WTC11 (cell line): ENCODE measurements around the gene RARA. TPM values are rescaled to one million over a fixed set of nuclear protein-coding genes. Genes with fewer than 3 reads are reported as not detected.
A peak's percentile ranks its signal among the peaks of the same experiment; 100 is the strongest.
"Not testable (repeated sequence)": the region's sequence is repeated elsewhere in the genome, so short reads cannot be mapped to it uniquely, and the experiment has no call there.

Experiments
- ATAC-seq: fragments of 200-7000 bp; cut with Tn5 transposase; 2 replicates; pipeline ENCODE4 v1.10.0; 2021; ENCODE audit warnings: mild to moderate bottlenecking, moderate library complexity
- CTCF ChIA-PET: fragments of 300-600 bp; sonication (Branson Sonifier 250); formaldehyde crosslinking; loops from one replicate; lab custom pipeline; 2021; ENCODE audit warnings: antibody characterized with exemption; lab: Charles Lee
- POLR2A ChIA-PET: fragments of 350-600 bp; sonication (Branson Sonifier 250); formaldehyde crosslinking; loops from one replicate; lab custom pipeline; 2021; ENCODE audit warnings: antibody characterized with exemption; lab: Charles Lee
- DNase-seq: peaks from one replicate; pipeline ENCODE4 v3.0.0; 2021; ENCODE audit warnings: low spot score
- H3K27ac Mint-ChIP-seq: 2 replicates; pipeline ENCODE4 v1.8.0; 2021; ENCODE audit warnings: mixed read lengths
- H3K27me3 Mint-ChIP-seq: 2 replicates; pipeline ENCODE4 v1.8.0; 2021; ENCODE audit warnings: low read depth, mild to moderate bottlenecking, moderate library complexity, mixed read lengths
- H3K36me3 Mint-ChIP-seq: 2 replicates; pipeline ENCODE4 v1.8.0; 2021; ENCODE audit warnings: mixed read lengths
- H3K4me1 Mint-ChIP-seq: 2 replicates; pipeline ENCODE4 v1.8.0; 2022; ENCODE audit warnings: mixed read lengths
- H3K4me3 Mint-ChIP-seq: 2 replicates; pipeline ENCODE4 v1.8.0; 2021; ENCODE audit warnings: mild to moderate bottlenecking, moderate library complexity, mixed read lengths
- H3K9me3 Mint-ChIP-seq: 2 replicates; pipeline ENCODE4 v1.8.0; 2021; ENCODE audit warnings: mixed read lengths
- ELF4 ChIP-seq: sonication (generic); formaldehyde crosslinking; IDR thresholded peaks from 2 replicates; pipeline ENCODE4 v1.8.1; 2022; ENCODE audit warnings: low read depth, mild to moderate bottlenecking, moderate library complexity, missing genetic modification reagents
- ESRRA ChIP-seq: sonication (generic); formaldehyde crosslinking; IDR thresholded peaks from 2 replicates; pipeline ENCODE4 v1.8.1; 2022; ENCODE audit warnings: mild to moderate bottlenecking, missing genetic modification reagents, borderline replicate concordance
- FOXK1 ChIP-seq: sonication (generic); formaldehyde crosslinking; IDR thresholded peaks from 2 replicates; pipeline ENCODE4 v1.8.0; 2022; ENCODE audit warnings: mild to moderate bottlenecking, moderate library complexity, missing genetic modification reagents
- FOXP1 ChIP-seq: sonication (generic); formaldehyde crosslinking; IDR thresholded peaks from 2 replicates; pipeline ENCODE4 v1.8.0; 2022; ENCODE audit warnings: missing genetic modification reagents, mild to moderate bottlenecking, moderate library complexity, borderline replicate concordance
- GRHL2 ChIP-seq: fragments of 250-450 bp; sonication (Bioruptor Pico); IDR thresholded peaks from 2 replicates; pipeline ENCODE4 v1.8.0; 2022; ENCODE audit warnings: mild to moderate bottlenecking, moderate library complexity; ENCODE audit not compliant: insufficient replicate concordance, severe bottlenecking
- JAZF1 ChIP-seq: fragments of 250-450 bp; sonication (Bioruptor Pico); IDR thresholded peaks from 2 replicates; pipeline ENCODE4 v1.9.0; 2021; ENCODE audit warnings: moderate library complexity, mild to moderate bottlenecking, inconsistent platforms
- NR2C2 ChIP-seq: sonication (generic); formaldehyde crosslinking; IDR thresholded peaks from 2 replicates; pipeline ENCODE4 v1.8.0; 2022; ENCODE audit warnings: mild to moderate bottlenecking, missing genetic modification reagents
- NR3C1 ChIP-seq: sonication (generic); formaldehyde crosslinking; conservative IDR thresholded peaks from 2 replicates; pipeline ENCODE4 v1.8.1; 2023; ENCODE audit warnings: low read depth, mild to moderate bottlenecking, missing genetic modification reagents
- ZNF423 ChIP-seq: fragments of 250-450 bp; sonication (Bioruptor Pico); IDR thresholded peaks from 2 replicates; pipeline ENCODE4 v2.1.2; 2022; ENCODE audit warnings: mild to moderate bottlenecking, moderate library complexity
- total RNA-seq: library from RNA; stranded (reverse); gene quantifications from 3 replicates; pipeline ENCODE4 v1.2.3, GENCODE V29; 2021
- TF ChIP-seq, protein P1 (sequence below): sonication (generic); formaldehyde crosslinking; IDR thresholded peaks from 2 replicates; pipeline ENCODE4 v1.8.1; 2023; ENCODE audit warnings: mild to moderate bottlenecking, missing genetic modification reagents, moderate library complexity
- TF ChIP-seq, protein P2 (sequence below): fragments of 250-450 bp; sonication (Bioruptor Pico); conservative IDR thresholded peaks from 2 replicates; pipeline ENCODE4 v1.9.0; 2021; ENCODE audit warnings: mild to moderate bottlenecking
- TF ChIP-seq, protein P3 (sequence below): sonication (generic); formaldehyde crosslinking; IDR thresholded peaks from 2 replicates; pipeline ENCODE4 v1.8.0; 2023; ENCODE audit warnings: mild to moderate bottlenecking, missing genetic modification reagents
- TF ChIP-seq, protein P4 (sequence below): fragments of 200-600 bp; IDR thresholded peaks from 2 replicates; pipeline ENCODE4 v1.8.0; 2022; ENCODE audit warnings: antibody characterized with exemption
- TF ChIP-seq, protein P5 (sequence below): sonication (generic); formaldehyde crosslinking; IDR thresholded peaks from 2 replicates; pipeline ENCODE4 v1.8.1; 2023; ENCODE audit warnings: mild to moderate bottlenecking, moderate library complexity, missing genetic modification reagents
- TF ChIP-seq, protein P6 (sequence below): sonication (generic); formaldehyde crosslinking; IDR thresholded peaks from 2 replicates; pipeline ENCODE4 v1.8.1; 2022; ENCODE audit warnings: low read depth, missing genetic modification reagents, borderline replicate concordance
- TF ChIP-seq, protein P7 (sequence below): sonication (generic); formaldehyde crosslinking; IDR thresholded peaks from 2 replicates; pipeline ENCODE4 v1.8.1; 2022; ENCODE audit warnings: mild to moderate bottlenecking, missing genetic modification reagents, moderate library complexity, borderline replicate concordance

Gene RARA
- total RNA-seq, 1 experiment from 2014 or later, result 20.7 TPM

DNA sequence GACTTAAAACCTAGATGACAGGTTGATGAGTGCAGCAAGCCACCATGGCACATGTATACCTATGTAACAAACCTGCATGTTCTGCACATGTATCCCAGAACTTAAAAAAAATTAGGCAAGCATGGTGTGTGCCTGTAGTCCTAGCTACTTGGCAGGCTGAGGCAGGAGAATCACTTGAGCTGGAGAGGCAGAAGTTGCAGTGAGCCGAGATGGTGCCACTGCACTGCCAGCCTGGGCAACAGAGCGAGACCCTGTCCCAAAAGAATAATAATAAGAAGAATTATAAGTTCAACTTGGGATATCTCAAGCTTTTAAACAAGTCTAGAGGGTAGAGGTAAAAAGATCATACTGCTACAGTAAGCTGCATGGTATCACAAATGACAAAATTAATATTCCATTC, 11.5 kb upstream of the RARA start (continued):
- TF ChIP-seq, protein P1, sequence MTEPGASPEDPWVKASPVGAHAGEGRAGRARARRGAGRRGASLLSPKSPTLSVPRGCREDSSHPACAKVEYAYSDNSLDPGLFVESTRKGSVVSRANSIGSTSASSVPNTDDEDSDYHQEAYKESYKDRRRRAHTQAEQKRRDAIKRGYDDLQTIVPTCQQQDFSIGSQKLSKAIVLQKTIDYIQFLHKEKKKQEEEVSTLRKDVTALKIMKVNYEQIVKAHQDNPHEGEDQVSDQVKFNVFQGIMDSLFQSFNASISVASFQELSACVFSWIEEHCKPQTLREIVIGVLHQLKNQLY (CRISPR knock-in tag), result no peak
- TF ChIP-seq GRHL2 (CRISPR knock-in tag) (no peak), ELF4 (no peak)

DNA sequence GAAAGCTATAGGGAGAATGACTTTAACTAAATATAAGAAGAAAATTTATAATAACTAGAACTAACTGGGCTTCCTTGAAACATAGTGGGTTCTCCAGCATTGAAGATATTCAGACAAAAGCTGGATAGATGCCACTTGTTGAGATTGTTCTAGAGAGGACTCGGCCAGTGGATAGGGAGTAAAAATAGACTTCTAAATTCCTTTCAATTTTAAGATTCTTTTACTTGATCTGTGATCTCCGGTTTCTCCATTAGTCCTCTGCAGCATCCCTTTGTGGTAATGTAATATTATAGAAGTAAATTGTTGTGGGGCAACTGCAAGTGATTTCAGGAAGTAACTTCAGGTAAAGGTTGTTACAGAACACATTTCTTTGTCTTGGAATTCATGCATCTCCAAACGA, 10.3 kb upstream of the RARA start:
- Mint-ChIP-seq H3K36me3 (peaks cover 84% of the 10 kb centered on the region), H3K27me3 (no peaks in the 10 kb centered on the region), H3K4me1 (peaks cover 40% of the 10 kb centered on the region), H3K9me3 (no peaks in the 10 kb centered on the region), H3K4me3 (no peak overlapping the region), H3K27ac (no peak overlapping the region)
- ChIA-PET CTCF (interaction anchor here (1.3 to 13.6 kb wide), 3 partner anchors 19 to 80 kb away, joined by 4 to 82 read pairs (median 6); partner anchors contain the start of gene WIPF2), POLR2A (interaction anchor here (0.7 kb wide), 2 partner anchors 9 to 155 kb away, joined by 3 to 4 read pairs; no protein-coding TSS in a partner anchor)
- no peak for ATAC-seq
- TF ChIP-seq JAZF1 (CRISPR knock-in tag), result no peak
- no peak for TF ChIP-seq GRHL2 (CRISPR knock-in tag)
- no peak for TF ChIP-seq NR3C1
- TF ChIP-seq, protein P2, sequence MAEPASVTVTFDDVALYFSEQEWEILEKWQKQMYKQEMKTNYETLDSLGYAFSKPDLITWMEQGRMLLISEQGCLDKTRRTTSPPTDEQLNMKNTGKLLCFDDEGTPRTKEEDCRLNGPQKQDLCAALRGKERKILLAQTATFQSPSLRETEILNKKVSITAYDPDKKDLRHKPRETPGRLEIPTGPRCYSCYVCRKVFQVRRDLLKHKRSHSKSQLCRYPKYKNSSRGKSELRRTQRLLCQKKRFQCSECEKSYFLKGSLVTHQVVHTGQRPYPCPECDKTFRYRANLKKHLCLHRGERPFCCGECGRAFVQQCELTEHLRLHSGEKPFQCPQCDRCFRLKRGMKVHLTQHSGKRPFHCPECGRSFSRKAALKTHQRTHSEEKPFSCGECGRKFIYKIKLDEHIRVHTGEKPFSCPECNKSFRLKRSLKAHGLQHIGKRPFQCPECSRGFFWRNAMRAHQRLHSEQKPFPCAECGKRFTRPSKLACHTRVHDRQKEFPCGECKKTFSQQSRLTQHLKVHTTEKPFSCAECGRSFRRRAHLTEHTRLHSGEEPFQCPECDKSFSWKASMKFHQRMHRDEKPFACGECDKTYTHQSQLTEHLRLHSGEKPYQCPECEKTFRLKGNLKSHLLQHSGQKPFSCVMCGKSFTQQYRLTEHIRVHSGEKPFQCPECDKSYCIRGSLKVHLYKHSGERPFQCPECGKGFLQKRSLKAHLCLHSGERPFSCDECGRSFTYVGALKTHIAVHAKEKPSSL (CRISPR knock-in tag), result no peak
- TF ChIP-seq, protein P3, sequence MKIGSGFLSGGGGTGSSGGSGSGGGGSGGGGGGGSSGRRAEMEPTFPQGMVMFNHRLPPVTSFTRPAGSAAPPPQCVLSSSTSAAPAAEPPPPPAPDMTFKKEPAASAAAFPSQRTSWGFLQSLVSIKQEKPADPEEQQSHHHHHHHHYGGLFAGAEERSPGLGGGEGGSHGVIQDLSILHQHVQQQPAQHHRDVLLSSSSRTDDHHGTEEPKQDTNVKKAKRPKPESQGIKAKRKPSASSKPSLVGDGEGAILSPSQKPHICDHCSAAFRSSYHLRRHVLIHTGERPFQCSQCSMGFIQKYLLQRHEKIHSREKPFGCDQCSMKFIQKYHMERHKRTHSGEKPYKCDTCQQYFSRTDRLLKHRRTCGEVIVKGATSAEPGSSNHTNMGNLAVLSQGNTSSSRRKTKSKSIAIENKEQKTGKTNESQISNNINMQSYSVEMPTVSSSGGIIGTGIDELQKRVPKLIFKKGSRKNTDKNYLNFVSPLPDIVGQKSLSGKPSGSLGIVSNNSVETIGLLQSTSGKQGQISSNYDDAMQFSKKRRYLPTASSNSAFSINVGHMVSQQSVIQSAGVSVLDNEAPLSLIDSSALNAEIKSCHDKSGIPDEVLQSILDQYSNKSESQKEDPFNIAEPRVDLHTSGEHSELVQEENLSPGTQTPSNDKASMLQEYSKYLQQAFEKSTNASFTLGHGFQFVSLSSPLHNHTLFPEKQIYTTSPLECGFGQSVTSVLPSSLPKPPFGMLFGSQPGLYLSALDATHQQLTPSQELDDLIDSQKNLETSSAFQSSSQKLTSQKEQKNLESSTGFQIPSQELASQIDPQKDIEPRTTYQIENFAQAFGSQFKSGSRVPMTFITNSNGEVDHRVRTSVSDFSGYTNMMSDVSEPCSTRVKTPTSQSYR (CRISPR knock-in tag), result no peak
- no peak for TF ChIP-seq ESRRA (CRISPR knock-in tag)
- DNase-seq, result no peak

DNA sequence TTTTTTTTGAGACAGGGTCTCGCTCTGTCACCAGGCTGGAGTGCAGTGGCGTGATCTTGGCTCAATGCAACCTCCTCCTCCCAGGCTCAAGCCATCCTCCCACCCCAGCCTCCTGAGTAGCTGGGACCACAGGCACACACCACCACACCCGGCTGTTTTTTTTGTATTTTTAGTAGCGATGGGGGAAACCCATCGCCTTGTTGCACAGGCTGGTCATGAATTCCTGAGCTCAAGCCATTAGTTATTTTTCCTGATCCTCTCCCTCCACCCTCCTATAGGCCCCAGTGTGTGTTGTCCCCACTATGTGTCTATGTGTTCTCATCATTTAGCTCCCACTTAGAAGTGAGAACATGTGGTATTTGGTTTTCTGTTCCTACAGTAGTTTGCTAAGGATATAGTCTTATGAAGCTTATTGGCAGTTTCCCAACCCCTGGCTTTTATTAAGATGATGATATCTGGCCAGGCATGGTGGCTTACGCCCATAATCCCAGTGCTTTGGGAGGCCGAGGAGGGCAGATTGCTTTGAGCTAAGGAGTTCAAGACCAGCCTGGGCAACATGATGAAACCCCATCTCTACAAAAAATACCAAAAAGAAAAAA, 9.7 kb upstream of the RARA start:
- Mint-ChIP-seq H3K36me3 (peaks cover 82% of the 10 kb centered on the region), H3K4me1 (peaks cover 39% of the 10 kb centered on the region)
- ChIA-PET POLR2A (interaction anchor here (0.7 kb wide), 1 partner anchor 9 kb away, joined by 4 read pairs; no protein-coding TSS in a partner anchor), CTCF (interaction anchor here (1.3 to 13.6 kb wide), 4 partner anchors 18 to 188 kb away, joined by 4 to 82 read pairs (median 5); partner anchors contain the start of gene WIPF2)
- DNase-seq, H3K27ac Mint-ChIP-seq, H3K4me3 Mint-ChIP-seq, ATAC-seq, H3K27me3 Mint-ChIP-seq, H3K9me3 Mint-ChIP-seq: not testable (repeated sequence)

DNA sequence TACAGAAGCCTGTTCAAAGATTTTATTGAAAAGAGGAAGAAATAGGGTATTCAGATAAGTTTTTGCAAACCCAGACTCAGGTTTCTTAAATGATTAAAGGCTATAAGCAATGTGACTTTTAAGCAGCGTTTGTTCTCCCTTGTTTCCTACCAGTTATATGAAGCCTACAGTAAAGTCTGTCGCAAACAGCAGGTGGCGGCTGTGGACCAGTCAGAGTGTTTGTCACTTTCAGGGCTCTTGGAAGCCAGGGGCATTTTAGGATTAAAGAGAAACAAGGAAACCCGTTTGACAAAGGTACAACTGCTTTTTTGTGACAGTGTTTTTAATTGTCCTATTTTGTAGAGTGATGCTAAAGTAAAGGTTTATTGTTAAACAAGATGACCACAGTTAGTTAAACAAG, 7.7 kb upstream of the RARA start:
- ChIA-PET CTCF (interaction anchor here (2.5 to 10.9 kb wide), 3 partner anchors 16 to 52 kb away, joined by 21 to 259 read pairs (median 22); no protein-coding TSS in a partner anchor), POLR2A (interaction anchor here (0.6 kb wide), 1 partner anchor 1361 kb away, joined by 3 read pairs; no protein-coding TSS in a partner anchor)
- ATAC-seq (no peak), DNase-seq (no peak)
- H3K9me3 Mint-ChIP-seq, result no peaks in the 10 kb centered on the region
- H3K4me1 Mint-ChIP-seq, result peaks cover 19% of the 10 kb centered on the region
- H3K27ac Mint-ChIP-seq, result peak overlapping the region; percentile 72; the same call in 1 of the 2 replicates
- H3K27me3 Mint-ChIP-seq, result no peaks in the 10 kb centered on the region
- no peak overlapping the region for H3K4me3 Mint-ChIP-seq
- peaks cover 68% of the 10 kb centered on the region for H3K36me3 Mint-ChIP-seq
- TF ChIP-seq, protein P4, sequence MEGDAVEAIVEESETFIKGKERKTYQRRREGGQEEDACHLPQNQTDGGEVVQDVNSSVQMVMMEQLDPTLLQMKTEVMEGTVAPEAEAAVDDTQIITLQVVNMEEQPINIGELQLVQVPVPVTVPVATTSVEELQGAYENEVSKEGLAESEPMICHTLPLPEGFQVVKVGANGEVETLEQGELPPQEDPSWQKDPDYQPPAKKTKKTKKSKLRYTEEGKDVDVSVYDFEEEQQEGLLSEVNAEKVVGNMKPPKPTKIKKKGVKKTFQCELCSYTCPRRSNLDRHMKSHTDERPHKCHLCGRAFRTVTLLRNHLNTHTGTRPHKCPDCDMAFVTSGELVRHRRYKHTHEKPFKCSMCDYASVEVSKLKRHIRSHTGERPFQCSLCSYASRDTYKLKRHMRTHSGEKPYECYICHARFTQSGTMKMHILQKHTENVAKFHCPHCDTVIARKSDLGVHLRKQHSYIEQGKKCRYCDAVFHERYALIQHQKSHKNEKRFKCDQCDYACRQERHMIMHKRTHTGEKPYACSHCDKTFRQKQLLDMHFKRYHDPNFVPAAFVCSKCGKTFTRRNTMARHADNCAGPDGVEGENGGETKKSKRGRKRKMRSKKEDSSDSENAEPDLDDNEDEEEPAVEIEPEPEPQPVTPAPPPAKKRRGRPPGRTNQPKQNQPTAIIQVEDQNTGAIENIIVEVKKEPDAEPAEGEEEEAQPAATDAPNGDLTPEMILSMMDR, result no peak
- TF ChIP-seq, protein P5, sequence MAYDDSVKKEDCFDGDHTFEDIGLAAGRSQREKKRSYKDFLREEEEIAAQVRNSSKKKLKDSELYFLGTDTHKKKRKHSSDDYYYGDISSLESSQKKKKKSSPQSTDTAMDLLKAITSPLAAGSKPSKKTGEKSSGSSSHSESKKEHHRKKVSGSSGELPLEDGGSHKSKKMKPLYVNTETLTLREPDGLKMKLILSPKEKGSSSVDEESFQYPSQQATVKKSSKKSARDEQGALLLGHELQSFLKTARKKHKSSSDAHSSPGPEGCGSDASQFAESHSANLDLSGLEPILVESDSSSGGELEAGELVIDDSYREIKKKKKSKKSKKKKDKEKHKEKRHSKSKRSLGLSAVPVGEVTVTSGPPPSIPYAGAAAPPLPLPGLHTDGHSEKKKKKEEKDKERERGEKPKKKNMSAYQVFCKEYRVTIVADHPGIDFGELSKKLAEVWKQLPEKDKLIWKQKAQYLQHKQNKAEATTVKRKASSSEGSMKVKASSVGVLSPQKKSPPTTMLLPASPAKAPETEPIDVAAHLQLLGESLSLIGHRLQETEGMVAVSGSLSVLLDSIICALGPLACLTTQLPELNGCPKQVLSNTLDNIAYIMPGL (CRISPR knock-in tag), result no peak
- TF ChIP-seq ZNF423 (CRISPR knock-in tag), result no peak
- TF ChIP-seq, protein P6, sequence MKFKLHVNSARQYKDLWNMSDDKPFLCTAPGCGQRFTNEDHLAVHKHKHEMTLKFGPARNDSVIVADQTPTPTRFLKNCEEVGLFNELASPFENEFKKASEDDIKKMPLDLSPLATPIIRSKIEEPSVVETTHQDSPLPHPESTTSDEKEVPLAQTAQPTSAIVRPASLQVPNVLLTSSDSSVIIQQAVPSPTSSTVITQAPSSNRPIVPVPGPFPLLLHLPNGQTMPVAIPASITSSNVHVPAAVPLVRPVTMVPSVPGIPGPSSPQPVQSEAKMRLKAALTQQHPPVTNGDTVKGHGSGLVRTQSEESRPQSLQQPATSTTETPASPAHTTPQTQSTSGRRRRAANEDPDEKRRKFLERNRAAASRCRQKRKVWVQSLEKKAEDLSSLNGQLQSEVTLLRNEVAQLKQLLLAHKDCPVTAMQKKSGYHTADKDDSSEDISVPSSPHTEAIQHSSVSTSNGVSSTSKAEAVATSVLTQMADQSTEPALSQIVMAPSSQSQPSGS (CRISPR knock-in tag), result no peak
- TF ChIP-seq NR2C2 (CRISPR knock-in tag), result no peak
- TF ChIP-seq FOXP1 (CRISPR knock-in tag), result no peak
- no peak for TF ChIP-seq FOXK1 (CRISPR knock-in tag)
- TF ChIP-seq, protein P7, sequence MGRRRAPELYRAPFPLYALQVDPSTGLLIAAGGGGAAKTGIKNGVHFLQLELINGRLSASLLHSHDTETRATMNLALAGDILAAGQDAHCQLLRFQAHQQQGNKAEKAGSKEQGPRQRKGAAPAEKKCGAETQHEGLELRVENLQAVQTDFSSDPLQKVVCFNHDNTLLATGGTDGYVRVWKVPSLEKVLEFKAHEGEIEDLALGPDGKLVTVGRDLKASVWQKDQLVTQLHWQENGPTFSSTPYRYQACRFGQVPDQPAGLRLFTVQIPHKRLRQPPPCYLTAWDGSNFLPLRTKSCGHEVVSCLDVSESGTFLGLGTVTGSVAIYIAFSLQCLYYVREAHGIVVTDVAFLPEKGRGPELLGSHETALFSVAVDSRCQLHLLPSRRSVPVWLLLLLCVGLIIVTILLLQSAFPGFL (CRISPR knock-in tag), result no peak
